ENCODE data around the gene ZNF597.

The ZNF597 gene, protein sequence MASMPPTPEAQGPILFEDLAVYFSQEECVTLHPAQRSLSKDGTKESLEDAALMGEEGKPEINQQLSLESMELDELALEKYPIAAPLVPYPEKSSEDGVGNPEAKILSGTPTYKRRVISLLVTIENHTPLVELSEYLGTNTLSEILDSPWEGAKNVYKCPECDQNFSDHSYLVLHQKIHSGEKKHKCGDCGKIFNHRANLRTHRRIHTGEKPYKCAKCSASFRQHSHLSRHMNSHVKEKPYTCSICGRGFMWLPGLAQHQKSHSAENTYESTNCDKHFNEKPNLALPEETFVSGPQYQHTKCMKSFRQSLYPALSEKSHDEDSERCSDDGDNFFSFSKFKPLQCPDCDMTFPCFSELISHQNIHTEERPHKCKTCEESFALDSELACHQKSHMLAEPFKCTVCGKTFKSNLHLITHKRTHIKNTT

DNA sequence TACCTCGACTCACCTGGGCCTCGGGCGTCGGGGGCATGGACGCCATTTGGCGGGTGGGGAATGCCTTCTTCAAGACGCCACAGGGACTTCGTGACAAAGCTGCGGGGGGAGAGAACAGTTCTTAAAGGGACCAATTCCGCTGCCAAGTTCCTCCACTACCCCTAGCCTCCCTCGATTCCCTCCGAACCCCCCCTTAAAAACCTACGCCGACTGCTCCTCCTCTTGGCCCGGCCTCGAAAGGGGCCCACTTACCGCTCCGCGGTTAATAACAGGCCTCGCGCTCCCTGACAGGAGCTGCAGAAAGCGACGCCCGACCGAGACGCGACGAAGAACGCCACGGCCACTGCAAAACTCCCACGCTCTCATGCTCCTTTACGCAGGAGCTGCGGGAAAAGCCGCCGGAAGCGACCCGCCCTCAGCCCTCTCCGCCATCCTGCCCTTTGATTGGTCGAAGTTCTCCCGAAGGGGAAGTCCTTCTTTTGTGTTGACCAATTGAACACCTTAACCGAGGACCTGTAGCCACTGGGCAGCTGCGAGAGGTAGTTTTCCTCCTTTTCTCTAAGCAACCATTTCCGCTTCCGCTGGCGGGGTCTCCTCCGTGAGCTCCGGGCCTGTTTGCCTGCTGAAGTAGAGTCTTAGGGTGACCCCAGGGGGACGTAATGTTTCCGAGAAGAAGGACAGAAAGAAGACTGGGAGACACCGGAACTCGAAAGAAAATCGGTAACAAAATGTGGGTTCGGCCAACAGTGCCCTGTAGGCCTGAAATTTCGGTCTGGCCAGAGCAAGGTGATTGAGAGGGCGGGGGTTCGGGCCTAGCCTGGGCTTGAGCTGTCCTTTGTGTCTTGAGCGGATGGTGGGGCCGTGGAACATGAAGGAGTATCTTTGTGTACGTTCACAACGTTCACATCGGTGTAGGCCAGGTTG is at the start of gene ZNF597, which contains the start of gene NAA60:
ZNF597 (minus strand) TSS at position 397 of the 924 bp plus-strand sequence; CDS start at position 46, 351 bp downstream.
NAA60 (plus strand) TSS at position 573 of the 924 bp plus-strand sequence. CDS start 32,548 bp downstream, outside the sequence.
- peak; percentile 49 to 64 for DNase-seq (ENCODE audit: low read depth in 1 of 2, low spot score in 1 of 2)

DNA sequence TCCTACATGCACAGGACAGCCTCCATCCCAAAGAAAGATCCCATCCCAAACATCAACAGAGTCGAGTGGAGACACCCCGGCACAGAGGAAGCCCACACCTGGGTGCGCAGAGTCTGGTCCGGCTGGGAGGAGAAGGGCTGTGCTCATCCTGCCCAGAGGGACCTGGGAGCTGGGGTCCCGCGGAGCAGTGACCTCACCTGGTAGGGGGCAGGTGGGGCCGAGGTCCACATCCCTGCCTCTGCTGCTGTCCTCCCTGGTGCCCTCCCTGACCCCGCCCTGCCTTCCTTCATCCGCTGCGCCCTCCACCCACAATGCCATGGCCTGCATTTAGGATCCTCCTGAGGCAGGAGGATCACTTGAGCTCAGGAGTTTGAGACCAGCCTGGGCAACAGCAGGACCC is 49.1 kb upstream of the ZNF597 start:
- DNase-seq (ENCODE audit: low read depth in 1 of 2, low spot score in 1 of 2), result no peak

DNA sequence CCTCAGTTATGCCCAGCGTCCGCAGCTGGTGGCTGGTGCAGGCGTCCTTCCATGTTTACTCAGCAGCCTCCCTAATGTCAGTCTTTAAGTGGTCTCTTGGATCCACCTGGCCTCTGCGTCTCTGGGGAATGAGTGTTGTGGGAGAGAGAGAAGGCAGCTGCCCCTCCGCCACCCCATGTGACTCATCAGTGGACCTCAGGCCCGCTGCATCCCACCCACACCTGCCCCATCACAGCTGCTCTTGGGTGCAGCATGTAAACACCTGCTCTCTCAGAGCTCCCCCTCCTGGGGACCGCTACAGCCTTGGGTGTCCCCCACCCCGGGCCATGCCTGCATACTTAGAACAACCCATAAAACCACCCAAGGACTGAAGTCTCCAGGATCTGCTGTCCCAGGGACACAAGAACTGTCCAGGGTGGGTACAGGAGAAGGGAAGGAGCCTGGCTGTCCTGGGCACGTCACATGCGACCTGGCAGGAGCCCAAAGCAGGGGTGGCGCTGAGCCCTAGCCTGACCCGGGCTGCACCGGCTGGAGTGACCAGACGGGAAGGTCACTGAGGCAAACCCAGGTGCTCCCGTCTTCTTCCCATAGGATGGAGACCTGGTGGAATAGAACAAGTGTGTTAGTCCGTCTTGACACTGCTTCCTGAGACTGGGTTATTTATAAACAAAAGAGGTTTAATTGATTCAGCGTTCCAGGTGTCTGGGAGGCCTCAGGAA is 47.8 kb upstream of the ZNF597 start:
- no peak for DNase-seq (ENCODE audit: low read depth in 1 of 2, low spot score in 1 of 2)

DNA sequence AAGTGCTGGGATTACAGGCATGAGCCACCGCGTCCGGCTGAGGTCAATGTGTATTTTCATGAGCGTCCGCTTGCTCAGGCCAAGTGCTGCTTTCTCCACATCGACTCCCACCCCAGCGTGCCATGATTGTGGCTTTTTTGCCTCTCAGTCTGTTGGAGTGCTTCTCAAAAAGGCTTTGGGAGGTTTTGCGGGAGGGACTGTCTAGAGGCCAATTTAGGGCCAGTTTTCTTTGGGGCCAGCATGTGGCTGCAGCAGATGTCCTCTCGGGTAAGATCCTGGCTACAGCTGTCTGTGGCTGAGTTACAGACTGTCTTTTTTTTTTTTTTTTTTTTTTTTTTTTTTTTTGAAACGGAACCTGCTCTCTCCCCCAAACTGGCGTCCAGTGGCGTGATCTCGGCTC is 45.5 kb upstream of the ZNF597 start:
- no peak for DNase-seq (ENCODE audit: low read depth in 1 of 2, low spot score in 1 of 2)

DNA sequence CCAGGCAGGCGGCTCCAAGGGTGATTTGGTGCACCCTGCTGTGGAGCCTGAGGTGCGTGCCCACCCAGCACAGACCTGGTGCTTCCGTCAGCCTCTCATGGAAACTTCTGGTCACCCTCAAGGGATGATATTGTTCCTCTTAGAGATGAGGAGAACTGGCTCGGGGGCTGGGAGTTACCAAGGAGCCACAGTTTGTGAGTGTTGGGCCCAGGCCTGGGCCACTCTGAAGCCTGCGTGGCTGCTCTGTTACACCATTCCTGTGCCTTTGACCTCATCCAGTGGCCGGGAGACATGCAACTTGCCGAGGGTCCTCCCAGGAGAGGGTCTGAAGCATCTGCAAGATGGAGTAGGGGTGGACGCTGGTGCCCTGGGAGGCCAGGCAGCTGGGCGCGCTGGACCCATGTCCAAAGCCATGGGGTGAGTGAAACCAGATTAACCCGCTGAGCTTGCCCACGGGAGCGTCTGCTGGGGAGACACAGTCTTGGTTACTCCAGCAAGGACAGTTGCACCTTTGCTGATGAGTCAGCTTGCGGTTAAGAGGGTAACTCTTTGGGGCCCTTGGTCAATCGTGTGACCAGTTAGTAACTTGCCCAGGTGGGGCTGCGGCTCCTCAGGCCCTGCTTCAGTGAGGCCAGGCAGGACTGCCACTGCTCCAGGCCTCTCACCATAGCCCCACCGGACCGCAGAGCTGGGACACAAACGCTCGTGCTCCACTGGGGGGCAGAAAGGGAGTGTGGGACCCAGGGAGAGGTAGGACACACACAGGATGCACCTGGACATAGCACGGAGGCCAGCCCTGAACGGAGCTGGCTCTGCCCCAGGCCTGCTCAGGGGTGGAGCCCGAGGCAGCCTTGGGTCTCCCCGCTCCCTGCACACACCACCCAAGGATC is 44.5 kb upstream of the ZNF597 start:
- no peak for DNase-seq (ENCODE audit: low read depth in 1 of 2, low spot score in 1 of 2)

DNA sequence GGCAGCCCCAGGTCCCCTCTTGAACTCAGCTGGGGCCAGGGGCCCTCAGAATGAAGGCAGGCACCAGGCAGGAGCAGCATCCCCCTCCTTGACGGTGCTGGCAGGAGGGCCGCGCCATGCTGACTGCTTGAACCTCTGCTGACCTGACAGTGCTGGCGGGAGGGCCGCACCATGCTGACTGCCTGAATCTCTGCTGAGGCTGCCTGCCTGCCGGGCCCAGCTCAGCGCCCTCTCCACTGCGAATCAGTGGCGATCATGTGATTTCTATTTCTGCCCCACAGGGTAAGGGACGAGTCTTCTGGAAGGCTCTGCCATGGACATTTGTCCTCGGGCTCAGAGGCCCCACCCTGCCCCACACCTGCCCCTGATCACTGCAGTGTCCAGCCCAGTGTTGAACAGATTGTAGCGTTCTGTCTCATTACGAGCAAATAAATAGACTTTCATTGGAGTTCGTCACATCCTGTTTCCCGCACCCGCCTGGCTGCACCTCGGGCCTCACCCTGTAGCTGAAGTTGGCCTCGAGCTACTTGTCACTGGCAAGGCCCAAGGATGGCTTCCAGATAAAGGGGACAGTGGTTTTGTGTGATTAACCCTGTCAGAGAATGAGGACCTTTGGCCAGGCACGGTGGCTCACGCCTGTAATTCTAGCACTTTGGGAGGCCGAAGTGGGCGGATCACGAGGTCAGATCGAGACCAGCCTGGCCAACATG is 43.4 kb upstream of the ZNF597 start:
- DNase-seq (ENCODE audit: low read depth in 1 of 2, low spot score in 1 of 2), result no peak

DNA sequence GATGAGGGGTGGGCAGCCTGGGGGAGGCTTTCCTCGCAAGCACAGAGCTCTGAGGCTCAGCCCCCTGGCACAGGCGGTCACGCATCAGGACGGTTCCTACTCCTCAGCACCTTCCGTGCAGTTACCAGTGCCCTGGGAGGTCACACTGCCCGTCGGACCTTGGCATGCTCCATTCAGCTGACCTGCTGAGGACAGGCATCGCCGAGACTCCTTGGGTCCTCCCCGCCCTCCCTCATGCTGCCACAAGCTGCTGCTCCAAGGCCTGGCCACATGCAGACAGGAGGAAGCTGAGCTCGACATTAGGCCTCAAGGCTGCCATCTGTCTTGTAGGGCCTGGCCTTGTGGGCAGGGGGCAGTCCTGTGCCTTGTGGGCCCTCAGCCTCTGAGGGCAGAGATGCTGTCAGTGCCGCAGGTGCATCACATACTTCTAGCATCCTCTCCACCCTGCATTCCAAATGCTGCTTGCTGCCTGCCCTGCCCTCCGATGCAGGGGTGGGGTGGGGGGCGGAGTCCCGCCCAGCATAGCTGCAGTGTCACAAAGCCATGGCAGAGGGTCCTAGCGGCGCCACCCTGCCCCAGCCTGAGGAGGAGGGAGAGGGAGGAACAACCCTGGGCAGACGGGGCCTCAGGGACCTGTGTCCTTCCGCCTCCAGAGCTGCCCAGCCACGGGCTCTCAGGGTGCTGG is 42.7 kb upstream of the ZNF597 start:
- no peak for DNase-seq (ENCODE audit: low read depth in 1 of 2, low spot score in 1 of 2)

DNA sequence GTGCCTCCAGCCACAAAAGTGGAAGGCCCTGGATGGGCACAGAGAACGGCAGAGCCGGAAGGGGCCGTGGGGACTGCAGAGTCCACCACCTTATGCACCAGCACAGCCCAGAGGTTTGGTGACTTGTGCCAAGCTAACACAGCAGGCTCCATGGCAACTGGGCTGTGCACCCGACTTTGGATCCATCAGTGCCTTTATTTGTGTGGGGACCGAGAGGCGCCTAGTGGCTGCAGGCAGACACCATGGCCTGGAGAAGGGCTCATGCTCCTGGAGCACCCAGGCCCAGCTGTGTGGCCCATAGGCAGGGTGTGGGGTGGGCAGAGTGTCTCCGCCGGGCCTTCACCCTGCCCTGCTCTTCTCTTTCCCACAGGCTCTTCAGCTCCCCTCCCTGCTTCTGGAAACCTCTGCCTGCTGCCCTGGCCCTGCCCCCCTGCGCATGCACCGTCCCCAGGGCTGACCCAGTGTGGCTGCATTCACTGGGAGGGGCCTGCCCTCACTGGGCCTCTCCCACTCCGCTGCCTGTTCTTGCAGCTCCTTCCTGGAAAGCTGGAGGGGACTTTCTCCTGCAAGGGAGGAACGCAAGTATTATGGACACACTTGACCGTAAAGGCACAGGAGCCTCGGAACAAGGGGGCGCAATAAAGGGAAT is 41.9 kb upstream of the ZNF597 start:
- no peak for DNase-seq (ENCODE audit: low read depth in 1 of 2, low spot score in 1 of 2)

DNA sequence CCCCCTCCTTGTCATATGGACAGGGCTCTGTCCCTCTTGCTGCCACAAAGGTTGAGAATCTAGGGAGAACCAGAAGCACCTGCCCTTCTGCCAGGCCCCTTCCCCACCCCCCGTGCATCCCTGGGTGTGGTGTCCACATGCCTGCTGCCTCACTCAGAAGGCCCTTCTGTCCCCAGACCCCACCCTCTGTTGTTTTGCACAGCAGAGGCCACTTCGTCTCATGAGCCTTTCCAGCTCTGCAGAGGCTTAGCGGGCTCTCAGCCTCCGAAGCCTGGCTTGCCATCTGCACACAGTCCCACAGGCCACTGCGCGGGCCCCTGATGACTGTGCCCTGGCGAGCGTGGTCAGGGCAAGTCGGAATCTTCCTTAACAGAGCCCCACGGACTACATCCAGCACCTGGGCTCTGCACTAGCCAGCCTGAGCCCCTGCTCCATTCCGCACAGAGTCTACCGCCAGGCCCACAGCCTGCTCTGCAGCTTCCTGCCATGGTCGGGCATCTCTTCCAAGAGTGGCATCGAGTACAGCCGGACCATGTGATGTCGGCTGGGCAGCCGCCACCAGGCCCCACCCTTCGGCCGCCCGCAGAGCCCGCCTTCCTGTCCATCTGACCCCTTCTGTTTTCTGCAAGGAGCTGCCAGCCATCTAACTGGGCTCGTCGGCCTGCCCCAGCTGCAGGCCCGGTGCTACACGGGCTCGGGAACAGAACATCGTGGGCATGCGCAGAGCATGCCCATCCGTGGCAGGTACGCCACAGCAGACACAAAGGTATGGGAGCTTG is 41.2 kb upstream of the ZNF597 start:
- DNase-seq (ENCODE audit: low read depth in 1 of 2, low spot score in 1 of 2), result no peak

DNA sequence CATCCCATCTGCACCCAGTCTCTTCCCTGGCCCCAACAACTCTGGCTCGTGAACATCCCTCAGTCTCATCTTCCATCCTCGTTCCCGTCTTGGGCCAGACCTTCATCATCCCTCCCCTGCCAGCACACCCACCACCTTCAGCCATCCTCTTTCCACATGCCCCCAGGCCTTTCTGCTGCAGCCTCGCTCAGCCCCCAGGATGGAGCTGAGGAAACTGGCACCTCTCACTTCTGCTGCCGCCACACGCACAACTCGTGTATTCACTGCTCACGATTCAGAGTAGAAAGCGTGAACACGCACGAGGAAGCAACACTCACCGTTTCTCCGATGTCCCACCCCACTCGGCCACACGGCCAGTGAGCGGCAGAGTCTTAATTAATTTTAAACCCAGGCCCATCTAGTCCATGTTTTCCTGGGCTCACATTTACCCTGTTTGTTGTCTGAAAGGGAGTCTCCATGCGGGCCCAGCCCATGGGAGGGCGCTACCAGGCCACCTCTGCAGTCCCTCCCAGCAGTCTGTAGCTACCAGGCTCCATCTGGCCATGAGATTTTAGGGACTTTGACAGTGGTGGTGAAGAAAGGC is 39.4 kb upstream of the ZNF597 start:
- no peak for DNase-seq (ENCODE audit: low read depth in 1 of 2, low spot score in 1 of 2)

DNA sequence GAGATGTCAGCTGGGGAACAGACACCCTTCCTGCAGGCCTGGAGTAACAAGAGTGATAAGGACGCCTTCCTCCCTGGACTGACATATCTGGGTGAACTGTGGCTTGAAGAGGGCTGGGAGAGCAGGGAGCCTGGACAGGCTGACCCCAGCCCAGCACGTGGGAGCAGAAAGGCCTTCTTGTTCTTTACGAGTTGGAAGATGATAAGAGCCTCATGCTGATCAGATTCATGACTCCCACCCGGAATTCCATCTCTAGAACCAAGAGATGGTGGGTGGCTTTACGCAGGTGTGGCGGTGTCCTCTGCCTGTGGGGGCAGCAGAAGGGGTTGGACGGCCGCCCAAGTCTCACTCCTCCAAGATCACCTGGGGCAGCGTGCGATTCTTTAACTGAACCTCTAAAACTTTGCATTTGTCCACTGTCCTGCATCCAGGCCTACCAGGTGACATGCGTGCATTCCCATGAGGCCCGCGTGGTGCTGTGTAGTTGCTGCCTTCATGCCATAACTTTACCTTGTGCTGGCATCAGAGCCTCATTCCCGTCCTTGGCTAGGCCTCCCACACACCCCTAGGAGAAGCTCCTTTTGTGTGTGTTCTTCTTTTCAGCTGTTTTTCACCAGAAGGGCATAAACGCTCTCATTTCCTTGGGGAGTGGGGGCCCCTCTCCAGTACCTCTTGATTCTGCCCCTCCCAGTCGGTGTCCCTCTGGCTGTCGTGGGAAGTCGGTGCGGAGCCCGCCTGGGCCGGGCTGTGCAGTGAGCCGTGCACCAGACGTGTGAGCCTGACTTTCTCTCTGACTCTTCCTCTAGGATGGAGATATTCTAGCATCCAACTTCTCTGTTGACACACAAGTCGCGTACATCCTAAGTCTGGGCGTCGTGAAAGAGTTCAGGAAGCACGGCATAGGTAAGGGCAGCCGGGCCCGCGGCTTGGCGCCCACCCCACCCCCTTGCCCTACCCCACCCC is 38.7 kb upstream of the ZNF597 start:
- DNase-seq (ENCODE audit: low read depth in 1 of 2, low spot score in 1 of 2), result no peak

DNA sequence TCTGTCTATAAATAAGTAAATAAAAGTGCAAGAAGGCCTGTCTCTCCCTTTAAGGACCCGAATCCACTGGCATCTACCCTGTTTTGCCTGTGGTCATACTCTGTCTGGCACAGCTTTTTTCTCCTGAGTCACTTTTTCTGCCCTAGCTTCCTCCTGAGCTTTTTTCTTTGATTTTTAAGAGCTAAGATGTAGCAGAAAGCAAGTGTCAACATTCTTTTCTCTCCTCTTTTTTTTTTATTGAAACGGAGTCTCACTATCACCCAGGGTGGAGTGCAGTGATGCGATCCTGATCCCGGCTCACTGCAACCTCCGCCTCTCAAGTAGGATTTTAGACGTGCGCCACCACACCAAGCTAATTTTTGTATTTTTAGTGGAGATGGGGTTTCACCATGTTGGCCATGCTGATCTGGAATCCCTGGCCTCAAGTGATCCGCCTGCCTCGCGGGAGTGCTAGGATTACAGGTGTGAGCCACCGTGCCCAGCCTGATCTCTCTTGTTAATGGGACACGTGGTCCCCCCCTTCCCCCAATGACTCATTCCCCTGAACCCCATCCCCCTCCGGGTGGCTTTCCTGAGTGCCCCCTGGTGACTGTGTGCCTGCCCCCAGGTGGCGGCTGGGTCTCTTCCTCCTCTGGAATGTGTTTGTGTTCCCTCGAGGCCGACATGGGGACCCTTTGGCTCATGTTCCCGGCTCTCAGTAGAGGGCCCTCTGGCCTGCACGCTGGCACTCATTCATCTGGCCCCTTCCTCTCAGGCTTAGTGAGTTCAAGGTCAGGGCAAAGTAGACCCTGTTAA is 37.8 kb upstream of the ZNF597 start:
- DNase-seq (ENCODE audit: low read depth in 1 of 2, low spot score in 1 of 2), result no peak

DNA sequence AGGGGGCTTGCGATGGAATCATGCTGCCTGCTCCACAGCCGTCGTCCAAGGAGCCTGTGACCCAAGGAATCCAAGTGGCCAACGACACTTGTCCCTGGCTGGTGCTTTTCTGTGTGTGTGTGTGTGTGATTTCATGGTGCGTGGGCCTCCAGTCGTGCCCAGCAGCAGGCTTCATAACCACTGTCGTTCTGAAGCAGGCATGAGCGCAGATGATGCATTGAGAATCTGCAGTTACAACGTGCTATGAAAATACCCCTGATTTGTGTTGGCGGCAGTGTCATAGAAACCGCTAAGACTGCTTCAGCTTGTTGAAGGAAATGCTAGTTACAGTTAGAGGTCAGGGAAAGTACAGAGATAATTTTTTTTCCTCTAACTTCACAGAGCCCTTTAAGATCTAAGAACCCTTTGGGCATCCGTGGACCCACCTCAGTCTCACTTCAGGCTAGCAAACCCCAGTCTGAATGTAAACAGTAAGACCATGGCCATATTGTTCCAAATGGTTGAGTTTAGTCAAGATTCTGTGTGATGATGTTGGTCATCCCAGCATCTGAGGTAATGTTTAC is 36.4 kb upstream of the ZNF597 start:
- no peak for DNase-seq (ENCODE audit: low read depth in 1 of 2, low spot score in 1 of 2)

DNA sequence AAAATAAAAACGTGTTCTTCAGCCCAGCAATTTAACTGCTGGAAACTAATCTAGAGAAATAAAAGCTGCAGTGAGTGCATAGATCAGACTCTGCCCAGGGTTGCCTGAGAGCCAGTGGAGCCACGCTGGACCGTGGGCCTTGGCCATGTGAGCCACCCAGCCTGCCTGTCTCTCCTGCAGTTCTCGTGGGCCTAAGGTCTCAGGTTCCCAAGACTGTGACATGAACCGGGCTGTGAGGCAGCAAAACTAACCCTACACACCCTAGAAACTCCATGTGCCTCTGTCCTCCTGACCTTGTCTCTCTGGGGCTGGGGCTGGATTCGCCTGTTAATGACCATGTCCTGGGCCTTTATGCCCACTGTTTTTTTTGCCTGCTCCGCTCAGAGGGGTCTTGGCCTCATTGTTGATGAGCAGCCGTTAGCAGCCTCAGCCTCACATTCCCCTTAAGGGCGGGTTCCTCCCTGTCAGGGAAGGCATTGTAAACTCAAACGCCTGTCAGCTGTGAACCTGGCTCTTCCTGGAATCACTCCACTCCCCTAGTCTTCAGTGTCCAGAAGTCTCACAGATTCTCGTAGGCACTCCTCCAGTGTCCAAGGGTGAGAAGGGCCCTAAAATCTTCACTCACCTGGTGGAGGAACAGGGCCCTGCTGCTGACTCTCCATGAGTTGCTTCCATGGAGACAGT is 35.1 kb upstream of the ZNF597 start:
- no peak for DNase-seq (ENCODE audit: low read depth in 1 of 2, low spot score in 1 of 2)

DNA sequence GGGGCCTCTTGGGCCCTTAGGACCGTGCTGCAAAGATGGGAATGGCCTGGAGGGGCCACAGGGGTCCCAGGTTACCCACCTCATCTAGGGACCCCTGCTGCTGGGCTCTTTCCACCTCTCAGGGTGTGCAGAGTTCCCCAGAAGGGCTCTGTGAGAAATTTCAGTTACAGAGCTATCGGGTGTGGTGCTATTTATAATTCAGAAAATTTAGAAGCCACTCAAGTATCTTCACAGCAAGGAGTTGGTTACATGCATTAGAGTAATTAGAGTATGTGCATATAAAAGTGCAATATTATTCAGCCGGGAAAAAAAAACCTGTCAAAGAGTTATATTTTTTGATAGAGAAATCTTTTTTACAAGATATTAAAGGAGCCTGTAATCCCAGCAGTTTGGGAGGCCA is 33.1 kb upstream of the ZNF597 start:
- no peak for DNase-seq (ENCODE audit: low read depth in 1 of 2, low spot score in 1 of 2)

Measured in activated T-helper 1 cell treated with anti-CD3 and anti-CD28 coated beads, Interleukin-2, amount 50 U/mL, for 16 hours (primary cell).